Ecto neural progenitor cell (in vitro differentiated cells): Measurements from ENCODE around the gene MIDN.

ENCODE experiments used
- DNase-seq: peaks from one replicate; pipeline ENCODE4 v3.0.0-alpha.2; 2018; ENCODE audit warnings: low spot score

MIDN gene

GRCh38 chr19:1283207-1283916 is 35.0 kb downstream of the MIDN start:
- DNase-seq, result no peak

GRCh38 chr19:1283917-1284292 is 35.5 kb downstream of the MIDN start:
- DNase-seq, result no peak

- DNase-seq, result no peak
These were observed 36.1 kb downstream of the MIDN start for GRCh38 chr19:1284293-1284978.

- DNase-seq, result peak; percentile 72
These were observed 36.8 kb downstream of the MIDN start for GRCh38 chr19:1284979-1285736.

- no peak for DNase-seq
These were observed 37.5 kb downstream of the MIDN start, which contains the start of gene EFNA2 for GRCh38 chr19:1285737-1286360. Gene EFNA2, plus strand, starts transcription at chr19:1285873. Its CDS starts 296 bp downstream, at chr19:1286169.

GRCh38 chr19:1286487-1287353 is 38.3 kb downstream of the MIDN start:
- no peak for DNase-seq

GRCh38 chr19:1287354-1288225 is 39.2 kb downstream of the MIDN start:
- no peak for DNase-seq

- no peak for DNase-seq
These were observed 39.8 kb downstream of the MIDN start for GRCh38 chr19:1288226-1288612.

- no peak for DNase-seq
These were observed 40.7 kb downstream of the MIDN start for GRCh38 chr19:1288833-1289685.

GRCh38 chr19:1289686-1290025 is 41.3 kb downstream of the MIDN start:
- no peak for DNase-seq

GRCh38 chr19:1290196-1290702 is 41.9 kb downstream of the MIDN start:
- DNase-seq, result no peak

- no peak for DNase-seq
These were observed 42.6 kb downstream of the MIDN start for GRCh38 chr19:1290703-1291651.

- no peak for DNase-seq
These were observed 43.5 kb downstream of the MIDN start for GRCh38 chr19:1291761-1292418.

- DNase-seq, result no peak
These were observed 44.2 kb downstream of the MIDN start for GRCh38 chr19:1292419-1293151.

GRCh38 chr19:1293782-1294604 is 45.6 kb downstream of the MIDN start:
- DNase-seq, result no peak

GRCh38 chr19:1294688-1295087 is 46.3 kb downstream of the MIDN start:
- no peak for DNase-seq
